GM12872 (cell line): ENCODE results near the gene EIF5A2.

Source experiments
- CTCF ChIP-seq: IDR thresholded peaks from 3 replicates; pipeline ENCODE4 v1.5.1; 2011; ENCODE audit warnings: low read depth, mild to moderate bottlenecking, low read length, moderate library complexity; ENCODE audit not compliant: insufficient read depth

EIF5A2 gene

GRCh38 chr3:170848292-170848917, 60.0 kb downstream of the EIF5A2 start:
- no peak for TF ChIP-seq CTCF

- TF ChIP-seq CTCF: no peak
Observed at GRCh38 chr3:170844377-170844776, 64.1 kb downstream of the EIF5A2 start.

- TF ChIP-seq CTCF: no peak
Observed at GRCh38 chr3:170840291-170840859, 68.1 kb downstream of the EIF5A2 start.

GRCh38 chr3:170839518-170840100, 68.8 kb downstream of the EIF5A2 start:
- no peak for TF ChIP-seq CTCF
